Right lobe of liver (tissue), 6 donors: ENCODE measurements around the gene C11orf21. TPM values are rescaled to one million over a fixed set of nuclear protein-coding genes. Genes with fewer than 3 reads are reported as not detected.

ENCODE experiments used
- ATAC-seq, 4 donors: fragments of 200-7000 bp; cut with Tn5 transposase; one replicate each; pipeline ENCODE4 v1.9.1; 2020; ENCODE audit warnings: mild to moderate bottlenecking in 4 of 4, moderate library complexity in 4 of 4
- DNase-seq, 3 donors: peaks; one replicate each; pipeline ENCODE4 v3.0.0-alpha.2; 2020
- H3K27ac ChIP-seq, 3 donors: fragments of 200-600 bp; one replicate each; pipeline ENCODE4 v1.8.0; 2022
- H3K27me3 ChIP-seq, 2 donors: fragments of 200-600 bp; one replicate each; pipeline ENCODE4 v1.8.0; 2022
- H3K36me3 ChIP-seq, 4 donors: fragments of 200-600 bp; sonication (generic) in 1 of 4; one replicate each; pipeline versions ENCODE4 v1.5.1 to v1.8.0; 2017 to 2022; ENCODE audit warnings: control low read depth in 1 of 4
- H3K4me1 ChIP-seq, 4 donors: fragments of 200-600 bp; sonication (generic) in 1 of 4; one replicate each; pipeline versions ENCODE4 v1.5.1 to v1.8.0; 2017 to 2022; ENCODE audit warnings: control low read depth in 1 of 4
- H3K4me3 ChIP-seq, 3 donors: fragments of 200-600 bp; one replicate each; pipeline ENCODE4 v1.8.0; 2022
- H3K9me3 ChIP-seq, 4 donors: fragments of 200-600 bp; sonication (generic) in 1 of 4; one replicate each; pipeline versions ENCODE4 v1.5.1 to v1.8.0; 2017 to 2022; ENCODE audit warnings: control low read depth in 1 of 4
- POLR2A ChIP-seq: fragments of 450-650 bp; IDR thresholded peaks from one replicate; pipeline ENCODE4 v1.6.1; 2017; ENCODE audit warnings: antibody characterized with exemption, mild to moderate bottlenecking
- WGBS: methylation state at CpG from one replicate; pipeline ENCODE4 v1.1.6; 2018; ENCODE audit warnings: low coverage, low lambda C conversion rate; ENCODE audit not compliant: insufficient coverage; ENCODE audit errors: missing lambda C conversion rate; 5-methylcytosine and 5-hydroxymethylcytosine counted together
- intact Hi-C, 2 donors: fragments of 100-400 bp; cut with DNase I; formaldehyde crosslinking; loops; one replicate each; pipeline versions ENCODE4 v1.11.2 to v1.14.1; 2022
- total RNA-seq, 6 experiments: library from RNA; depleted of rRNA in 2 of 6; stranded (reverse); fragments of >200 nt in 2 of 6; fragmentation: NEBNext Ultra II Directional in 3 of 6; extraction: Animal tissue kit (Norgen Biotek cat#: 25700) in 3 of 6; gene quantifications; one replicate each; pipeline versions ENCODE4 v1.1.0 to v1.2.4, GENCODE V29; 2016 to 2023
- TF ChIP-seq, protein P1 (sequence below), 4 donors: fragments of 200-600 bp in 3 of 4; fragments of 450-650 bp in 1 of 4; IDR thresholded peaks; one replicate each; pipeline versions ENCODE4 v1.5.1 to v1.8.0; 2016 to 2022; ENCODE audit warnings: antibody characterized with exemption in 4 of 4, mild to moderate bottlenecking in 2 of 4
- donor health status: DM: no; HTN: yes; CAD: no.
- donor health status: DM: no; HTN: no; CAD: no.
- donor health status: DM: no; HTN: no; CAD: no.
- donor health status: DM: no; HTN: yes; CAD: no.
- donor health status: DM: no; HTN: yes; CAD: no.

C11orf21 gene
- total RNA-seq, 6 experiments from 2014 or later, result 0.25 to 0.51 (median 0.39) TPM

GRCh38 chr11:2270322-2271076 lies 31.2 kb downstream of the C11orf21 start, which contains the start of gene ASCL2:
ASCL2 (minus strand) TSS chr11:2270588; CDS start chr11:2270332, 256 bp downstream.
- WGBS, result 0% methylated on average over 3 of the region's 89 CpGs
- peaks cover 0 to 17% of the 10 kb centered on the region in 2 donors for H3K27me3 ChIP-seq
- DNase-seq (peak in 2 of 3 donors; percentile 48 to 49), ATAC-seq (no peak)
- peaks cover 0 to 10% (median 0%) of the 10 kb centered on the region in 4 donors for H3K4me1 ChIP-seq
- no peaks in the 10 kb centered on the region for H3K36me3 ChIP-seq
- peak within 1 kb of the TSS; percentile 25 to 46 (median 37) for H3K4me3 ChIP-seq
- H3K27ac ChIP-seq, result peak within 1 kb of the TSS; percentile 15 to 51 (median 43)
- no peaks in the 10 kb centered on the region for H3K9me3 ChIP-seq
- TF ChIP-seq POLR2A, result no peak
- TF ChIP-seq, protein P1, sequence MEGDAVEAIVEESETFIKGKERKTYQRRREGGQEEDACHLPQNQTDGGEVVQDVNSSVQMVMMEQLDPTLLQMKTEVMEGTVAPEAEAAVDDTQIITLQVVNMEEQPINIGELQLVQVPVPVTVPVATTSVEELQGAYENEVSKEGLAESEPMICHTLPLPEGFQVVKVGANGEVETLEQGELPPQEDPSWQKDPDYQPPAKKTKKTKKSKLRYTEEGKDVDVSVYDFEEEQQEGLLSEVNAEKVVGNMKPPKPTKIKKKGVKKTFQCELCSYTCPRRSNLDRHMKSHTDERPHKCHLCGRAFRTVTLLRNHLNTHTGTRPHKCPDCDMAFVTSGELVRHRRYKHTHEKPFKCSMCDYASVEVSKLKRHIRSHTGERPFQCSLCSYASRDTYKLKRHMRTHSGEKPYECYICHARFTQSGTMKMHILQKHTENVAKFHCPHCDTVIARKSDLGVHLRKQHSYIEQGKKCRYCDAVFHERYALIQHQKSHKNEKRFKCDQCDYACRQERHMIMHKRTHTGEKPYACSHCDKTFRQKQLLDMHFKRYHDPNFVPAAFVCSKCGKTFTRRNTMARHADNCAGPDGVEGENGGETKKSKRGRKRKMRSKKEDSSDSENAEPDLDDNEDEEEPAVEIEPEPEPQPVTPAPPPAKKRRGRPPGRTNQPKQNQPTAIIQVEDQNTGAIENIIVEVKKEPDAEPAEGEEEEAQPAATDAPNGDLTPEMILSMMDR (IDR thresholded peaks at IDR 0.05), result no peak
- intact Hi-C loops, result no loop called here

DNA sequence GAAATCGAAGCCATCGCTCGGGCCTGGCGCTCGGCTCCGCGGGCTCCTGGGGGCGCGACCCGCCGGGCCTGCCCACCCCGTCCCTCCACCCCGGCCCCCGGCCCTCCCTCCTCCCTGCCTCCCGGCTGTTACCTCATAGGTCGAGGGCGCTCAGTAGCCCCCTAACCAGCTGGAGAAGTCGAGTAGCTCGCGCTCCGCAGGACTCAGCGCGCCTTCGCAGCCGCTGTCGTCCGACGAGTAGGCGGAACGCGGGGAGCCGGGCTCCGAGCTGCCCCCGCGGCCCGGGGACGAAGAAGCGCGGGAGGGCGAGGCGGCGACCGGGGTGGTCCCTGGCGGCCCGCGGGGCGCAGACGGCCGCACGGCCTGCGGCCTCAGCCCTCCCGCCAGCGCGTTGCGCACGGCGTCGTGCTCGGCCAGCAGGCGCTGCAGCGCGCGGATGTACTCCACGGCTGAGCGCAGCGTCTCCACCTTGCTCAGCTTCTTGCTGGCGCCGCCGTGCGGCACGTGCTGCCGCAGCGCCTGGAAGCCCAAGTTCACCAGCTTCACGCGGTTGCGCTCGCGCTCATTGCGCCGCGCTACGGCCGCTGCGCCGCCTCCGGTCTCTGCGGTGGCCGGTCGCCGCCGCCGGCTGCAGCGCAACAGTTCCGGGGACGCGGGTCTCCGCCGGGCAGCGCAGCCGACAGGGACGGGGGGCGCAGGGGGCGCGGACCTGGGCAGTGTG lies 32.0 kb downstream of the C11orf21 start:
- ATAC-seq (peak; percentile 37 to 64 (median 49)), DNase-seq (peak; percentile 57 to 73 (median 58))
- Histone ChIP-seq H3K27me3 (peaks cover 0 to 17% of the 10 kb centered on the region in 2 donors), H3K27ac (peak overlapping the region; percentile 15 to 51 (median 43)), H3K36me3 (no peaks in the 10 kb centered on the region), H3K4me3 (peak overlapping the region; percentile 25 to 46 (median 37)), H3K9me3 (no peaks in the 10 kb centered on the region), H3K4me1 (peaks cover 0 to 10% (median 0%) of the 10 kb centered on the region in 4 donors)
- no CpG with 5 or more reads among the region's 104 CpGs for whole genome bisulfite sequencing
- TF ChIP-seq, protein P1 (IDR thresholded peaks at IDR 0.05), result peak in 2 of 4 donors; percentile 24 to 33
- TF ChIP-seq POLR2A, result no peak
- intact Hi-C loops, result no loop called here

GRCh38 chr11:2268729-2269600 lies 32.8 kb downstream of the C11orf21 start:
- Histone ChIP-seq H3K27ac (peak overlapping the region; percentile 15 to 51 (median 43)), H3K4me3 (peak overlapping the region; percentile 25 to 46 (median 37)), H3K4me1 (peaks cover 0 to 10% (median 0%) of the 10 kb centered on the region in 4 donors), H3K36me3 (no peaks in the 10 kb centered on the region), H3K27me3 (peaks cover 0 to 17% of the 10 kb centered on the region in 2 donors), H3K9me3 (no peaks in the 10 kb centered on the region)
- intact Hi-C loops, result no loop called here
- peak; percentile 66 to 80 (median 67) for DNase-seq
- WGBS, result 2% methylated on average over 9 of the region's 89 CpGs
- TF ChIP-seq, protein P1 (IDR thresholded peaks at IDR 0.05), result no peak
- peak; percentile 15 for TF ChIP-seq POLR2A
- ATAC-seq, result peak; percentile 47 to 64 (median 58)
